Epidermal melanocyte (primary cell): ENCODE measurements around the gene KIAA2012.

Source experiments
- DNase-seq: peaks from one replicate; pipeline ENCODE4 v3.0.0; 2011; ENCODE audit warnings: low spot score; ENCODE audit not compliant: insufficient read length

KIAA2012 gene

GRCh38 chr2:202148515-202149154, 75.6 kb downstream of the KIAA2012 start:
- no peak for DNase-seq

GRCh38 chr2:202149155-202149762, 76.2 kb downstream of the KIAA2012 start:
- DNase-seq: no peak

- no peak for DNase-seq
Measured at GRCh38 chr2:202149936-202150335, 76.9 kb downstream of the KIAA2012 start.

GRCh38 chr2:202152104-202152715, 79.2 kb downstream of the KIAA2012 start:
- DNase-seq: no peak

GRCh38 chr2:202154613-202155012, 81.6 kb downstream of the KIAA2012 start:
- DNase-seq: no peak

GRCh38 chr2:202157211-202157990, 84.3 kb downstream of the KIAA2012 start:
- no peak for DNase-seq

- no peak for DNase-seq
Measured at GRCh38 chr2:202158796-202159195, 85.7 kb downstream of the KIAA2012 start.

GRCh38 chr2:202161151-202161835, 88.2 kb downstream of the KIAA2012 start:
- DNase-seq: no peak

- no peak for DNase-seq
Measured at GRCh38 chr2:202164411-202164810, 91.4 kb downstream of the KIAA2012 start.

GRCh38 chr2:202165208-202165607, 92.2 kb downstream of the KIAA2012 start:
- no peak for DNase-seq

- DNase-seq: no peak
Measured at GRCh38 chr2:202165945-202166344, 92.9 kb downstream of the KIAA2012 start.

- no peak for DNase-seq
Measured at GRCh38 chr2:202169131-202169530, 96.1 kb downstream of the KIAA2012 start.

GRCh38 chr2:202169832-202170424, 96.9 kb downstream of the KIAA2012 start:
- DNase-seq: no peak

GRCh38 chr2:202171241-202171825, 98.3 kb downstream of the KIAA2012 start:
- DNase-seq: no peak

GRCh38 chr2:202172439-202173211, 99.6 kb downstream of the KIAA2012 start:
- no peak for DNase-seq

- DNase-seq: peak; percentile 61
Measured at GRCh38 chr2:202178346-202178958, 105.4 kb downstream of the KIAA2012 start.

GRCh38 chr2:202184557-202184956, 111.5 kb downstream of the KIAA2012 start:
- DNase-seq: no peak

GRCh38 chr2:202185156-202185555, 112.1 kb downstream of the KIAA2012 start:
- DNase-seq: no peak

- no peak for DNase-seq
Measured at GRCh38 chr2:202186641-202187202, 113.7 kb downstream of the KIAA2012 start.
